ENCODE data around the gene ZNF484. TPM values are rescaled to one million over a fixed set of nuclear protein-coding genes. Genes with fewer than 3 reads are reported as not detected.
"Not testable (repeated sequence)": the region's sequence is repeated elsewhere in the genome, so short reads cannot be mapped to it uniquely, and the experiment has no call there.

Gene ZNF484
- total and polyA plus RNA-seq, 2 experiments from 2014 or later: 3.1 to 6.9 TPM

DNA sequence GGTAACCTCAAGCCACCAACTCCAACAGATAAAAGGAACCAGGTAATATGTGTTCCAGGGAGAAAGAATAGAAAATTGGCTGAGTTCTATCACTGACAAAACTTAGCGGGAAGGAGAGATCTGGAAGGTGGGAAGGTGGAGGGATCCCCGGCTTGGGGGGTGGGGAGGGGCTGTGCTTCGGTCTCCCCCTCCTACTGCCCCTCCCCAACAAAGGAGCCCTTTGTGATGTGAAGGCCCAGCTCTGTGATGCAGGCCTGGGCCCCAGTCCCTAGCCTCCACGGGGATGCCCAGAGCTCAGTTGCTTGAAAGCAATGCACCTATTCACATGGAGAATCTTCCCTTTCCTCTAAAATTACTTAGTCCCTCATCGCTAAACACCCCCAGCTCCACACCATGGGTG lies 4.4 kb upstream of the ZNF484 start:
- TF ChIP-seq EZH2phosphoT487 (IDR thresholded peaks at IDR 0.05; ENCODE audit: insufficient read depth, low read depth) (no peak), EZH2 (IDR thresholded peaks at IDR 0.05; ENCODE audit: insufficient read depth, poor library complexity, severe bottlenecking) (no peak)
- H3K4me3 ChIP-seq: no peak overlapping the region
- H2AFZ ChIP-seq: no peak overlapping the region
- H3K36me3 ChIP-seq (ENCODE audit: low read depth): no peaks in the 10 kb centered on the region
- H3K9ac ChIP-seq: no peak overlapping the region
- H3F3A ChIP-seq (ENCODE audit: insufficient read depth): peaks cover 7% of the 10 kb centered on the region; the same call in 1 of the 2 replicates
- peaks cover 5% of the 10 kb centered on the region; the same call in 1 of the 2 replicates for H3K79me2 ChIP-seq (ENCODE audit: insufficient read depth)
- H3K9me2 ChIP-seq (ENCODE audit: insufficient read depth): no peaks in the 10 kb centered on the region
- H4K20me1 ChIP-seq (ENCODE audit: insufficient read depth): no peaks in the 10 kb centered on the region
- 58 to 65% methylated on average over 5 of the region's 5 CpGs for WGBS, 2 experiments (ENCODE audit: low coverage in 1 of 2, low lambda C conversion rate in 2 of 2, missing lambda C conversion rate in 2 of 2)
- H3K4me2 ChIP-seq (ENCODE audit: unreplicated experiment): no peak overlapping the region
- DNase-seq: no peak
- H3K27ac ChIP-seq: no peak overlapping the region
- in situ Hi-C loops (cut with MboI): no loop called here
- no peaks in the 10 kb centered on the region for H3K27me3 ChIP-seq (replicated peaks; ENCODE audit: insufficient read depth)
- no peaks in the 10 kb centered on the region for H3K4me1 ChIP-seq (ENCODE audit: insufficient read depth)
- H3K9me3 ChIP-seq (ENCODE audit: low read depth): no peaks in the 10 kb centered on the region

DNA sequence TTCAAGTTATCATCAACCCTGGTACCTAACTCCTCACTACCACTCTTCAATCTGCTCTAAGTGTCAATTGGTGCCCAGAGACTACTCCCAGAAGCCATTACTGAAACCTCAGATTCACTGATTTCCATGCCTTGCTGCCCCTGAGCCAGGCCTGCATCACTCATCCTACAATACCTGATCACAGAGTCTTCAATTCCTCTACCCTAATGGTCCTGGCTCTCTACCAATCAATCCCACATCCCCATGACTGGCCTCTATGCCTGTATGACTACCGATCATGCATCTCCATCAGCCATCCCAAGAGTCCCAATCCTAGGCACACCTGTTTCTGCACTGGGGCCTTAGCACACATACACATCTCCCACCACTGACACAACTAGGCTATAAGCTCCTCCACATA lies 2.5 kb downstream of the ZNF484 start:
- no peaks in the 10 kb centered on the region for H3K9me2 ChIP-seq (ENCODE audit: insufficient read depth)
- peaks cover 13% of the 10 kb centered on the region; the same call in 1 of the 2 replicates for H3K4me1 ChIP-seq (ENCODE audit: insufficient read depth)
- no peak for DNase-seq
- peaks cover 67% of the 10 kb centered on the region for H3K79me2 ChIP-seq (ENCODE audit: insufficient read depth)
- no peak overlapping the region for H2AFZ ChIP-seq
- H3F3A ChIP-seq (ENCODE audit: insufficient read depth): peaks cover 7% of the 10 kb centered on the region; the same call in 1 of the 2 replicates
- no peaks in the 10 kb centered on the region for H3K9me3 ChIP-seq (ENCODE audit: low read depth)
- no peak overlapping the region for H3K4me2 ChIP-seq (ENCODE audit: unreplicated experiment)
- TF ChIP-seq EZH2phosphoT487 (IDR thresholded peaks at IDR 0.05; ENCODE audit: insufficient read depth, low read depth): no peak
- TF ChIP-seq EZH2 (IDR thresholded peaks at IDR 0.05; ENCODE audit: insufficient read depth, poor library complexity, severe bottlenecking): no peak
- H3K27ac ChIP-seq: no peak overlapping the region
- H3K9ac ChIP-seq: no peak overlapping the region
- H3K27me3 ChIP-seq (replicated peaks; ENCODE audit: insufficient read depth): no peaks in the 10 kb centered on the region
- 68 to 87% methylated on average over 1 of the region's 1 CpG for WGBS, 2 experiments (ENCODE audit: low coverage in 1 of 2, low lambda C conversion rate in 2 of 2, missing lambda C conversion rate in 2 of 2)
- H3K36me3 ChIP-seq (ENCODE audit: low read depth): 0 out of 2 replicates have a peak, but pooled peaks cover 6% of the 10 kb centered on the region
- in situ Hi-C loops (cut with MboI): no loop called here
- no peaks in the 10 kb centered on the region for H4K20me1 ChIP-seq (ENCODE audit: insufficient read depth)
- no peak overlapping the region for H3K4me3 ChIP-seq

DNA sequence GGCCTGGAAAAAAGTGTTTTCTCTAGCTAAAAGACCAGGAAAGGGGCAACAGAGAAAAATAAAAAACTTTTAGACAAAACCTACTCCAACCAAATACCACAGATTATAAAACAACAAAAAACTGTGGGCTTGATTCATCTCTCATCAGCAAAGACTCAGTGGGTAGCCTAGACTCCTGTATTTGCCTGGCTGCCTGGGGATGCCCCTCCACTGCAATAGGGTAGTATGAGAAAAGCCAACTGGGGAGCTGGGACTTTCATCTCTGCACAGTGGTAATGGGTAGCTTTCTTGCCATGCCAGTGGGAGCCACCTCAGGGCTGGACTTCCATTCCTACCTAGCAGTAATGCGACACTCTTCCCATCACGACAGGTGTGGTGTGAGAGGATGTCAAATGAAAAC lies 7.5 kb downstream of the ZNF484 start:
- H3K9ac ChIP-seq: no peak overlapping the region
- H3K4me2 ChIP-seq (ENCODE audit: unreplicated experiment): no peak overlapping the region
- no peaks in the 10 kb centered on the region for H4K20me1 ChIP-seq (ENCODE audit: insufficient read depth)
- DNase-seq: no peak
- no peaks in the 10 kb centered on the region for H3K9me2 ChIP-seq (ENCODE audit: insufficient read depth)
- H3K79me2 ChIP-seq (ENCODE audit: insufficient read depth): peaks cover 91% of the 10 kb centered on the region
- H3F3A ChIP-seq (ENCODE audit: insufficient read depth): no peaks in the 10 kb centered on the region
- 0 out of 2 replicates have a peak, but pooled peaks cover 13% of the 10 kb centered on the region for H3K36me3 ChIP-seq (ENCODE audit: low read depth)
- H2AFZ ChIP-seq: no peak overlapping the region
- no peaks in the 10 kb centered on the region for H3K9me3 ChIP-seq (ENCODE audit: low read depth)
- H3K4me3 ChIP-seq: no peak overlapping the region
- H3K27me3 ChIP-seq (replicated peaks; ENCODE audit: insufficient read depth): no peaks in the 10 kb centered on the region
- TF ChIP-seq EZH2 (IDR thresholded peaks at IDR 0.05; ENCODE audit: insufficient read depth, poor library complexity, severe bottlenecking): no peak
- TF ChIP-seq EZH2phosphoT487 (IDR thresholded peaks at IDR 0.05; ENCODE audit: insufficient read depth, low read depth): no peak
- in situ Hi-C loops (cut with MboI): no loop called here
- WGBS, 2 experiments (ENCODE audit: low coverage in 1 of 2, low lambda C conversion rate in 2 of 2, missing lambda C conversion rate in 2 of 2): 94 to 96% methylated on average over 2 of the region's 2 CpGs
- H3K4me1 ChIP-seq (ENCODE audit: insufficient read depth): no peaks in the 10 kb centered on the region
- no peak overlapping the region for H3K27ac ChIP-seq

DNA sequence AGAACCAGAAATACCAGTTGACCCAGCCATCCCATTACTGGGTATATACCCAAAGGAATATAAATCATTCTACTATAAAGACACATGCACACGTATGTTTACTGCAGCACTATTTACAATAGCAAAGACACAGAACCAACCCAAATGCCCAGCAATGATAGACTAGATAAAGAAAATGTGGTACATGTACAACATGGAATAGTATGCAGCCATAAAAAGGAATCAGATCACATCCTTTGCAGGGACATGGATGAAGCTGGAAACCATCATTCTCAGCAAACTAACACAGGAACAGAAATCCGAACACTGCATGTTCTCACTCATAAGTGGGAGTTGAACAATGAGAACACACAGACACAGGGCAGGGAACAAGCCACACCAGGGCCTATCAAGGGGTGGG lies 11.2 kb downstream of the ZNF484 start:
- Histone ChIP-seq H3K79me2 (ENCODE audit: insufficient read depth) (peaks cover 95% of the 10 kb centered on the region), H3K36me3 (ENCODE audit: low read depth) (0 out of 2 replicates have a peak, but pooled peaks cover 11% of the 10 kb centered on the region)
- H3K9ac ChIP-seq; H3K4me3 ChIP-seq; H3K27me3 ChIP-seq (replicated peaks; ENCODE audit: insufficient read depth); DNase-seq; H3K9me3 ChIP-seq (ENCODE audit: low read depth); H3K9me2 ChIP-seq (ENCODE audit: insufficient read depth); H3K4me1 ChIP-seq (ENCODE audit: insufficient read depth); H3F3A ChIP-seq (ENCODE audit: insufficient read depth); H3K4me2 ChIP-seq (ENCODE audit: unreplicated experiment); H3K27ac ChIP-seq; H4K20me1 ChIP-seq (ENCODE audit: insufficient read depth); in situ Hi-C loops (cut with MboI); H2AFZ ChIP-seq: not testable (repeated sequence)
- 96 to 100% methylated on average over 2 of the region's 2 CpGs for WGBS, 2 experiments (ENCODE audit: low coverage in 1 of 2, low lambda C conversion rate in 2 of 2, missing lambda C conversion rate in 2 of 2)

DNA sequence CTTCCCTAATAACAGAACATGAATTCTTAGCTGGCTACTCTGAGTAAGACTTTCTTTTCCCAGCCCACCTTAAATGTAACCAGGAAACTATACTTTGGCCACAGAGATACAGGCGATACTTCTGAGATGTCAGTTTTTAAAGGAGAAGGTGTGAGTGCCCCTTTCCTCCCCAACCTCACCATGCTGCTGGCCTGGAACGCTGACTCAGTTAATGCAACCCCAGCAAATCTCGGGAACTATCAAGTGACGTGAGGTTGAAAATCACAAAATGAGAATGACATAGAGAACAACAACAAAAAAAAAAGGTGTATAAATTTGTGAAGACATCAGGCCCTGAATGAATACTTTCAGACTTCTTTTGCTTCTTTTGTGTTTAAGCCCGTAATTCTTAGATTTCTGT lies 13.7 kb downstream of the ZNF484 start:
- H3K4me1 ChIP-seq (ENCODE audit: insufficient read depth): no peaks in the 10 kb centered on the region
- no peak for TF ChIP-seq EZH2 (IDR thresholded peaks at IDR 0.05; ENCODE audit: insufficient read depth, poor library complexity, severe bottlenecking)
- TF ChIP-seq EZH2phosphoT487 (IDR thresholded peaks at IDR 0.05; ENCODE audit: insufficient read depth, low read depth): no peak
- peaks cover 81% of the 10 kb centered on the region for H3K79me2 ChIP-seq (ENCODE audit: insufficient read depth)
- H4K20me1 ChIP-seq (ENCODE audit: insufficient read depth): no peaks in the 10 kb centered on the region
- no peaks in the 10 kb centered on the region for H3K9me3 ChIP-seq (ENCODE audit: low read depth)
- H3K27me3 ChIP-seq (replicated peaks; ENCODE audit: insufficient read depth): no peaks in the 10 kb centered on the region
- WGBS, 2 experiments (ENCODE audit: low coverage in 1 of 2, low lambda C conversion rate in 2 of 2, missing lambda C conversion rate in 2 of 2): 72 to 74% methylated on average over 5 of the region's 5 CpGs
- no peaks in the 10 kb centered on the region for H3F3A ChIP-seq (ENCODE audit: insufficient read depth)
- H2AFZ ChIP-seq: no peak overlapping the region
- in situ Hi-C loops (cut with MboI): no loop called here
- no peak overlapping the region for H3K9ac ChIP-seq
- no peak for DNase-seq
- H3K4me2 ChIP-seq (ENCODE audit: unreplicated experiment): no peak overlapping the region
- H3K36me3 ChIP-seq (ENCODE audit: low read depth): 0 out of 2 replicates have a peak, but pooled peaks cover 21% of the 10 kb centered on the region
- H3K9me2 ChIP-seq (ENCODE audit: insufficient read depth): no peaks in the 10 kb centered on the region
- H3K4me3 ChIP-seq: no peak overlapping the region
- no peak overlapping the region for H3K27ac ChIP-seq

Data from GM23248 (cell line).